Liver (tissue), 9 donors: ENCODE results near the gene DGCR6L. TPM values are rescaled to one million over a fixed set of nuclear protein-coding genes. Genes with fewer than 3 reads are reported as not detected.

Experiments used
- DNase-seq: peaks from one replicate; pipeline ENCODE4 v3.0.0-alpha.2; 2017; ENCODE audit warnings: low spot score
- H3K27ac ChIP-seq, 2 donors: one replicate each; pipeline ENCODE4 v1.7.0; 2013; ENCODE audit warnings: inconsistent platforms in 2 of 2, low read length in 2 of 2, control low read depth in 1 of 2, low read depth in 1 of 2, mild to moderate bottlenecking in 1 of 2
- H3K27me3 ChIP-seq, 4 donors: one replicate each; pipeline versions ENCODE4 v1.6.1 to v1.7.0; 2013; ENCODE audit warnings: low read length in 3 of 4, inconsistent platforms in 1 of 4, mild to moderate bottlenecking in 1 of 4, moderate library complexity in 1 of 4; ENCODE audit not compliant: control insufficient read depth in 4 of 4, insufficient read depth in 4 of 4
- H3K36me3 ChIP-seq, 4 donors: one replicate each; pipeline versions ENCODE4 v1.6.1 to v1.7.0; 2013; ENCODE audit warnings: low read length in 3 of 4, mild to moderate bottlenecking in 3 of 4, low read depth in 1 of 4, moderate library complexity in 1 of 4; ENCODE audit not compliant: control insufficient read depth in 4 of 4, insufficient read depth in 3 of 4
- H3K4me1 ChIP-seq, 4 donors: one replicate each; pipeline versions ENCODE4 v1.6.1 to v1.7.0; 2013; ENCODE audit warnings: low read length in 3 of 4, mild to moderate bottlenecking in 3 of 4, moderate library complexity in 1 of 4; ENCODE audit not compliant: control insufficient read depth in 4 of 4, insufficient read depth in 4 of 4
- H3K4me3 ChIP-seq, 3 donors: one replicate each; pipeline versions ENCODE4 v1.6.1 to v1.7.0; 2013; ENCODE audit warnings: low read length in 3 of 3, control low read depth in 1 of 3, low read depth in 1 of 3, mild to moderate bottlenecking in 1 of 3
- H3K9ac ChIP-seq, 2 donors: one replicate each; pipeline ENCODE4 v1.7.0; 2013; ENCODE audit warnings: low read length in 2 of 2, mild to moderate bottlenecking in 2 of 2, moderate library complexity in 2 of 2, control low read depth in 1 of 2, low read depth in 1 of 2
- H3K9me3 ChIP-seq, 4 donors: one replicate each; pipeline versions ENCODE4 v1.6.1 to v1.7.0; 2013; ENCODE audit warnings: low read length in 3 of 4; ENCODE audit not compliant: control insufficient read depth in 4 of 4
- CTCF ChIP-seq: fragments of 150-350 bp; IDR thresholded peaks from 2 replicates; pipeline ENCODE4 v1.5.1; 2017; ENCODE audit warnings: improper control_type of control experiment, low read depth, low read length; ENCODE audit not compliant: missing input control
- EGR1 ChIP-seq, 2 donors: IDR thresholded peaks; 2 replicates each; pipeline ENCODE4 v1.6.1; 2016 to 2018; ENCODE audit warnings: antibody characterized with exemption in 2 of 2, low read depth in 2 of 2
- FOXA1 ChIP-seq: IDR thresholded peaks from 2 replicates; pipeline ENCODE4 v1.6.1; 2016; ENCODE audit warnings: antibody characterized with exemption
- FOXA2 ChIP-seq: IDR thresholded peaks from 2 replicates; pipeline ENCODE4 v1.6.1; 2016; ENCODE audit warnings: antibody characterized with exemption
- GABPA ChIP-seq, 2 donors: IDR thresholded peaks in 1 of 2; conservative IDR thresholded peaks in 1 of 2; 2 replicates each; pipeline ENCODE4 v1.6.1; 2016; ENCODE audit warnings: antibody characterized with exemption in 2 of 2, mild to moderate bottlenecking in 1 of 2, moderate library complexity in 1 of 2
- HNF4A ChIP-seq, 2 donors: conservative IDR thresholded peaks; 2 replicates each; pipeline ENCODE4 v1.6.1; 2016; ENCODE audit warnings: antibody characterized with exemption in 2 of 2, mild to moderate bottlenecking in 2 of 2
- HNF4G ChIP-seq: IDR thresholded peaks from 2 replicates; pipeline ENCODE4 v1.6.1; 2016; ENCODE audit warnings: antibody characterized with exemption
- JUND ChIP-seq, 2 donors: IDR thresholded peaks; 2 replicates each; pipeline ENCODE4 v1.6.1; 2016; ENCODE audit warnings: antibody characterized with exemption in 2 of 2
- MAX ChIP-seq: IDR thresholded peaks from 2 replicates; pipeline ENCODE4 v1.6.1; 2016; ENCODE audit warnings: antibody characterized with exemption
- NR2F2 ChIP-seq: IDR thresholded peaks from 2 replicates; pipeline ENCODE4 v1.6.1; 2016; ENCODE audit warnings: antibody characterized with exemption
- RAD21 ChIP-seq, 2 donors: IDR thresholded peaks; 2 replicates each; pipeline ENCODE4 v1.6.1; 2016; ENCODE audit warnings: antibody characterized with exemption in 2 of 2, mild to moderate bottlenecking in 2 of 2
- REST ChIP-seq: IDR thresholded peaks from 2 replicates; pipeline ENCODE4 v1.6.1; 2016; ENCODE audit warnings: antibody characterized with exemption, mild to moderate bottlenecking
- RXRA ChIP-seq, 2 donors: IDR thresholded peaks; 2 replicates each; pipeline ENCODE4 v1.6.1; 2017 to 2018; ENCODE audit warnings: antibody characterized with exemption in 2 of 2, mild to moderate bottlenecking in 1 of 2
- SP1 ChIP-seq: IDR thresholded peaks from 2 replicates; pipeline ENCODE4 v1.6.1; 2018; ENCODE audit warnings: antibody characterized with exemption, mild to moderate bottlenecking
- TAF1 ChIP-seq: conservative IDR thresholded peaks from 2 replicates; pipeline ENCODE4 v1.6.1; 2016; ENCODE audit warnings: antibody characterized with exemption, mild to moderate bottlenecking
- YY1 ChIP-seq: IDR thresholded peaks from 2 replicates; pipeline ENCODE4 v1.6.1; 2016; ENCODE audit warnings: antibody characterized with exemption, mild to moderate bottlenecking
- WGBS: extraction: QIAGEN DNeasy Blood & Tissue Kit; methylation state at CpG from one replicate; pipeline ENCODE4 v1.1.7; 2013; 5-methylcytosine and 5-hydroxymethylcytosine counted together
- polyA plus RNA-seq, 2 donors: library from polyadenylated mRNA; stranded (reverse) in 1 of 2; unstranded in 1 of 2; fragments of 200-250 nt in 1 of 2; fragments of >200 nt in 1 of 2; fragmentation: Nextera tagmentation in 1 of 2; extraction: Ambion mirVana in 1 of 2; gene quantifications; one replicate each; pipeline versions ENCODE4 v1.2.1 to v1.2.3, GENCODE V29; 2013 to 2015
- total RNA-seq, 2 donors: library from RNA; depleted of rRNA; stranded (reverse); fragments of >200 nt; gene quantifications; one replicate each; pipeline ENCODE4 v1.2.3, GENCODE V29; 2014
- TF ChIP-seq, protein P1 (sequence below): IDR thresholded peaks from 2 replicates; pipeline ENCODE4 v1.6.1; 2016; ENCODE audit warnings: antibody characterized with exemption
- TF ChIP-seq, protein P2 (sequence below): IDR thresholded peaks from 2 replicates; pipeline ENCODE4 v1.6.1; 2016; ENCODE audit warnings: antibody characterized with exemption
- donor health status: healthy.
- donor health status: healthy.
- donor health status: healthy.
- donor health status: healthy.
- donor health status: healthy.

DGCR6L gene
- total and polyA plus RNA-seq, 4 donors, result 40.7 to 105 (median 73.5) TPM

DNA sequence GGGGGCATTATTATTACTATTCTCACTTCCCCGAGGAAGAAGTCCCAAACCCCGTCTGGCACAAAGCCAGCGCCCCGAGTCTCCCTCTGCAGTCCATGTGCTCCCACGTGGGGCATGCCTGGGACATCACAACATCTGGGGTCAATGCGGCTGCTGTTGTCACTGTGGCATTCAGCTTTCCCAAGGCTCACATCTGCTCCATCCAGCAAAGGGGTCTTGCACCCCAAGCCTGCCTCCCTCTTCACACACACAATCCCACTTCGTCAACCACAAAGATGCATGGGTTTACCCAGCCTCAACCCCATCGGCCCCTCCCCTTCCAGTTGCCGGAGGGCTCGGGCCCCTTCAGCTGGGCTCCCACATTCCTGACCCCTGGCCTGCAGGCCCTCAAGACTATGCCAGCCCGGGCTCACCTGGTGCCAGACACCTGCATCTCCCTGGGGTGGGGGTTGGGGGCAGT lies 28.2 kb downstream of the DGCR6L start:
- DNase-seq, result no peak
- Histone ChIP-seq H3K27ac (no peak overlapping the region), H3K4me1 (peaks cover 12 to 35% (median 22%) of the 10 kb centered on the region in 4 donors), H3K36me3 (no peaks in the 10 kb centered on the region), H3K27me3 (no peaks in the 10 kb centered on the region), H3K4me3 (no peak overlapping the region), H3K9me3 (no peaks in the 10 kb centered on the region), H3K9ac (no peak overlapping the region)
- 71% methylated on average over 11 of the region's 11 CpGs for WGBS
- TF ChIP-seq SP1, result no peak
- TF ChIP-seq NR2F2, result no peak
- no peak for TF ChIP-seq RXRA (IDR thresholded peaks at IDR 0.05)
- no peak for TF ChIP-seq HNF4G
- no peak for TF ChIP-seq EGR1 (IDR thresholded peaks at IDR 0.05; ENCODE audit: low read depth in 2 of 2)
- no peak for TF ChIP-seq HNF4A (conservative IDR thresholded peaks at IDR 0.05)
- TF ChIP-seq YY1, result no peak
- TF ChIP-seq REST, result no peak
- no peak for TF ChIP-seq FOXA2
- TF ChIP-seq GABPA (IDR thresholded peaks at IDR 0.05 in 1 of 2, conservative IDR thresholded peaks at IDR 0.05 in 1 of 2), result no peak
- TF ChIP-seq FOXA1, result no peak
- no peak for TF ChIP-seq RAD21 (IDR thresholded peaks at IDR 0.05)
- TF ChIP-seq TAF1, result no peak
- TF ChIP-seq, protein P1, sequence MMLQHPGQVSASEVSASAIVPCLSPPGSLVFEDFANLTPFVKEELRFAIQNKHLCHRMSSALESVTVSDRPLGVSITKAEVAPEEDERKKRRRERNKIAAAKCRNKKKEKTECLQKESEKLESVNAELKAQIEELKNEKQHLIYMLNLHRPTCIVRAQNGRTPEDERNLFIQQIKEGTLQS, result no peak
- TF ChIP-seq JUND (IDR thresholded peaks at IDR 0.05), result no peak
- TF ChIP-seq MAX, result no peak
- TF ChIP-seq, protein P2, sequence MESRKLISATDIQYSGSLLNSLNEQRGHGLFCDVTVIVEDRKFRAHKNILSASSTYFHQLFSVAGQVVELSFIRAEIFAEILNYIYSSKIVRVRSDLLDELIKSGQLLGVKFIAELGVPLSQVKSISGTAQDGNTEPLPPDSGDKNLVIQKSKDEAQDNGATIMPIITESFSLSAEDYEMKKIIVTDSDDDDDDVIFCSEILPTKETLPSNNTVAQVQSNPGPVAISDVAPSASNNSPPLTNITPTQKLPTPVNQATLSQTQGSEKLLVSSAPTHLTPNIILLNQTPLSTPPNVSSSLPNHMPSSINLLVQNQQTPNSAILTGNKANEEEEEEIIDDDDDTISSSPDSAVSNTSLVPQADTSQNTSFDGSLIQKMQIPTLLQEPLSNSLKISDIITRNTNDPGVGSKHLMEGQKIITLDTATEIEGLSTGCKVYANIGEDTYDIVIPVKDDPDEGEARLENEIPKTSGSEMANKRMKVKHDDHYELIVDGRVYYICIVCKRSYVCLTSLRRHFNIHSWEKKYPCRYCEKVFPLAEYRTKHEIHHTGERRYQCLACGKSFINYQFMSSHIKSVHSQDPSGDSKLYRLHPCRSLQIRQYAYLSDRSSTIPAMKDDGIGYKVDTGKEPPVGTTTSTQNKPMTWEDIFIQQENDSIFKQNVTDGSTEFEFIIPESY, result no peak
- TF ChIP-seq CTCF, result no peak
